ENCODE measurements around the gene AFG3L2.
A peak's percentile ranks its signal among the peaks of the same experiment; 100 is the strongest.

Gene AFG3L2

GRCh38 chr18:12321333-12321732 is 55.7 kb downstream of the AFG3L2 start:
- no peak for DNase-seq

- no peak for DNase-seq
Observed at GRCh38 chr18:12318857-12319256, 58.2 kb downstream of the AFG3L2 start.

GRCh38 chr18:12318334-12318697 is 58.7 kb downstream of the AFG3L2 start:
- DNase-seq, result no peak

GRCh38 chr18:12317664-12318333 is 59.2 kb downstream of the AFG3L2 start:
- no peak for DNase-seq

GRCh38 chr18:12315911-12316310 is 61.1 kb downstream of the AFG3L2 start:
- DNase-seq, result no peak

GRCh38 chr18:12315490-12315889 is 61.5 kb downstream of the AFG3L2 start:
- no peak for DNase-seq

GRCh38 chr18:12314591-12315305 is 62.3 kb downstream of the AFG3L2 start:
- DNase-seq, result no peak

- DNase-seq, result no peak
Observed at GRCh38 chr18:12313530-12314245, 63.3 kb downstream of the AFG3L2 start.

GRCh38 chr18:12312976-12313375 is 64.1 kb downstream of the AFG3L2 start:
- DNase-seq, result no peak

GRCh38 chr18:12310762-12311161 is 66.3 kb downstream of the AFG3L2 start:
- no peak for DNase-seq

- DNase-seq, result no peak
Observed at GRCh38 chr18:12309683-12310198, 67.3 kb downstream of the AFG3L2 start.

GRCh38 chr18:12308386-12309100 is 68.5 kb downstream of the AFG3L2 start:
- DNase-seq, result no peak

- DNase-seq, result peak; percentile 6
Observed at GRCh38 chr18:12307701-12308385, 69.2 kb downstream of the AFG3L2 start, which contains the start of gene TUBB6. Gene TUBB6 (plus strand): TSS chr18:12308241. CDS start chr18:12308293, 52 bp downstream.

- DNase-seq, result no peak
Observed at GRCh38 chr18:12306752-12307700, 70.0 kb downstream of the AFG3L2 start.

- DNase-seq, result no peak
Observed at GRCh38 chr18:12305930-12306629, 70.9 kb downstream of the AFG3L2 start.

- DNase-seq, result no peak
Observed at GRCh38 chr18:12305211-12305610, 71.8 kb downstream of the AFG3L2 start.

GRCh38 chr18:12304351-12305210 is 72.4 kb downstream of the AFG3L2 start:
- no peak for DNase-seq

GRCh38 chr18:12302391-12303147 is 74.5 kb downstream of the AFG3L2 start:
- DNase-seq, result no peak
